ENCODE results near the gene NR2E1. TPM values are rescaled to one million over a fixed set of nuclear protein-coding genes. Genes with fewer than 3 reads are reported as not detected.

The NR2E1 gene
- total RNA-seq, 4 donors from 2014 or later, result not detected

DNA sequence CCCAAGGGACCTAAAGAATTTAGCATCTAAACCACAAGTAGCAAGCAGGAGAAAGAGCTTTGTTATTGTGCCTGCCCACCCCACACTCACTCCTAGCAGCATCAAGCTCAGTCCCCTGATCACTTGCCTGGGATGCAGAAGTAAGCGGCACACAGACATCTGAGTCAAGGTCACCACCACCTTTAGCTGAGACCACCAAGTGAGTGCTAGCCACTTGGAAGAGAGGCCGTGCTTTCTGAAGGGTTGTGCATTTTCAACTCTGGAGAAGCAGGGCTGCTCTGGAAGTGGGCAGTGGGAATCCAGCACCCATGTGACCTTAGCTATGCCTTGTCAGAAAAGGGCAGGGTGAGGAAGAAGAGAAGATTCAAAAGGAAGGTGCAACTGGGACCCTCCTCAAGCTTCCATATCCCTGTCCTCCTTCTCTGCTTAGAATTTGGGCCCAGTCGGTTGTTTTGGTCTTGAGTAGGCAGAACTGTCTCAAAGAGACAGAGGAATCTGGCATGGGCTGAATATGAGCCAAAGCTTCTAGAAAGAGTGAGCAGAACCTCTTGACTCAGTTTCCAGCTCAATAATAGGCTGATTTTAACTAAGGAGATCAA, 6.2 kb downstream of the NR2E1 start:
- Histone ChIP-seq H3K4me3 (replicated peaks in 1 of 3) (no peak overlapping the region), H3K27me3 (peaks cover 65% of the 10 kb centered on the region), H3K36me3 (no peaks in the 10 kb centered on the region), H3K27ac (no peak overlapping the region), H3K4me1 (peaks cover 30 to 51% of the 10 kb centered on the region in 2 donors), H3K9me3 (no peaks in the 10 kb centered on the region)
- DNase-seq, result no peak
- intact Hi-C loops (cut with DNase I), result no loop called here
- WGBS, 2 donors, result 34 to 68% methylated on average over 3 of the region's 3 CpGs
- no peak for TF ChIP-seq POLR2A (IDR thresholded peaks at IDR 0.05)
- TF ChIP-seq, protein P1, sequence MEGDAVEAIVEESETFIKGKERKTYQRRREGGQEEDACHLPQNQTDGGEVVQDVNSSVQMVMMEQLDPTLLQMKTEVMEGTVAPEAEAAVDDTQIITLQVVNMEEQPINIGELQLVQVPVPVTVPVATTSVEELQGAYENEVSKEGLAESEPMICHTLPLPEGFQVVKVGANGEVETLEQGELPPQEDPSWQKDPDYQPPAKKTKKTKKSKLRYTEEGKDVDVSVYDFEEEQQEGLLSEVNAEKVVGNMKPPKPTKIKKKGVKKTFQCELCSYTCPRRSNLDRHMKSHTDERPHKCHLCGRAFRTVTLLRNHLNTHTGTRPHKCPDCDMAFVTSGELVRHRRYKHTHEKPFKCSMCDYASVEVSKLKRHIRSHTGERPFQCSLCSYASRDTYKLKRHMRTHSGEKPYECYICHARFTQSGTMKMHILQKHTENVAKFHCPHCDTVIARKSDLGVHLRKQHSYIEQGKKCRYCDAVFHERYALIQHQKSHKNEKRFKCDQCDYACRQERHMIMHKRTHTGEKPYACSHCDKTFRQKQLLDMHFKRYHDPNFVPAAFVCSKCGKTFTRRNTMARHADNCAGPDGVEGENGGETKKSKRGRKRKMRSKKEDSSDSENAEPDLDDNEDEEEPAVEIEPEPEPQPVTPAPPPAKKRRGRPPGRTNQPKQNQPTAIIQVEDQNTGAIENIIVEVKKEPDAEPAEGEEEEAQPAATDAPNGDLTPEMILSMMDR (IDR thresholded peaks at IDR 0.05), result no peak

GRCh38 chr6:108174371-108175175, 8.8 kb downstream of the NR2E1 start:
- Histone ChIP-seq H3K4me3 (replicated peaks in 1 of 3) (no peak overlapping the region), H3K36me3 (no peaks in the 10 kb centered on the region), H3K27ac (no peak overlapping the region), H3K9me3 (no peaks in the 10 kb centered on the region), H3K4me1 (peaks cover 17 to 27% of the 10 kb centered on the region in 2 donors), H3K27me3 (peaks cover 46% of the 10 kb centered on the region)
- TF ChIP-seq, protein P1 (IDR thresholded peaks at IDR 0.05), result no peak
- TF ChIP-seq POLR2A (IDR thresholded peaks at IDR 0.05), result no peak
- WGBS, 2 donors, result 10 to 14% methylated on average over 28 to 34 of the region's 43 CpGs
- intact Hi-C loops (cut with DNase I), result no loop called here
- peak; percentile 32 to 48 for DNase-seq

DNA sequence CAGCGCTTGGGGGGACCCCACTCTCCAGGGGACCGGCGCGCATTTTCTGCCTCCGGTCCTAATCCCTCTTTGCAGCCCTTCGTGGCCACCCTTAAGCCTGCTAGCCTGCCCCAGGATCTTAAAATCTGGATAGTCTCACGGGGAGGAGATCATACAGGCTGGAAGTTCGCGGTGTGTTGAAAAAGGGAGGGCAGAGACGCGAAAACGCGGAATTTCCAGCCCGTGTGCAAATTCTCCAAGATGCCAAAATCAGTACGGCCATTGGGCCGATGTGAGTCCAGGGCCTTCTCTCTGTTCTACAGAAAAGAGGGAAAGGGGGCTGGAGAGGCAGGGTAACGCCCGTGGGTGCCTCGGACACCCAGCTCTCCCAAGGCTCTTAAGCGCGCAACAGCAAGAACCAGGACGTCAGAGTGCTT, 9.4 kb downstream of the NR2E1 start:
- WGBS, 2 donors, result 8 to 14% methylated on average over 22 of the region's 22 CpGs
- H3K27me3 ChIP-seq, result peaks cover 40% of the 10 kb centered on the region
- no peak overlapping the region for H3K27ac ChIP-seq
- H3K36me3 ChIP-seq, result no peaks in the 10 kb centered on the region
- no peak overlapping the region for H3K4me3 ChIP-seq (replicated peaks in 1 of 3)
- TF ChIP-seq POLR2A (IDR thresholded peaks at IDR 0.05), result no peak
- intact Hi-C loops (cut with DNase I), result no loop called here
- H3K9me3 ChIP-seq, result no peaks in the 10 kb centered on the region
- no peak for DNase-seq
- peaks cover 16 to 24% of the 10 kb centered on the region in 2 donors for H3K4me1 ChIP-seq

- no peak for DNase-seq
- TF ChIP-seq POLR2A (IDR thresholded peaks at IDR 0.05), result no peak
- TF ChIP-seq, protein P1 (IDR thresholded peaks at IDR 0.05), result peak in 2 of 6 experiments; percentile 14 to 31
- Histone ChIP-seq H3K27me3 (peaks cover 36% of the 10 kb centered on the region), H3K27ac (no peak overlapping the region), H3K4me3 (replicated peaks in 1 of 3) (no peak overlapping the region), H3K36me3 (no peaks in the 10 kb centered on the region), H3K9me3 (no peaks in the 10 kb centered on the region), H3K4me1 (peaks cover 15 to 24% of the 10 kb centered on the region in 2 donors)
- 2 to 4% methylated on average over 35 of the region's 38 CpGs for WGBS, 2 donors
- intact Hi-C loops (cut with DNase I), result no loop called here
Measured at GRCh38 chr6:108175592-108176279, 9.9 kb downstream of the NR2E1 start.

- intact Hi-C loops (cut with DNase I), result no loop called here
- no peaks in the 10 kb centered on the region for H3K36me3 ChIP-seq
- H3K4me1 ChIP-seq, result peaks cover 13 to 24% of the 10 kb centered on the region in 2 donors
- WGBS, 2 donors, result 15 to 18% methylated on average over 23 to 38 of the region's 46 CpGs
- peaks cover 29% of the 10 kb centered on the region for H3K27me3 ChIP-seq
- no peak for DNase-seq
- H3K4me3 ChIP-seq (replicated peaks in 1 of 3), result no peak overlapping the region
- no peaks in the 10 kb centered on the region for H3K9me3 ChIP-seq
- no peak overlapping the region for H3K27ac ChIP-seq
- TF ChIP-seq, protein P1 (IDR thresholded peaks at IDR 0.05), result no peak
- no peak for TF ChIP-seq POLR2A (IDR thresholded peaks at IDR 0.05)
Measured at GRCh38 chr6:108176281-108177089, 10.7 kb downstream of the NR2E1 start.

Measured in thyroid gland (tissue), 4 donors.